A549 (cell line): ENCODE data around the gene MAP2K6. TPM values are rescaled to one million over a fixed set of nuclear protein-coding genes. Genes with fewer than 3 reads are reported as not detected.

Experiments used
- ATAC-seq, 2 experiments: fragments of 200-7000 bp in 1 of 2; fragments of >200 bp in 1 of 2; cut with Nextera tagmentation in 1 of 2; cut with Tn5 transposase in 1 of 2; 3 replicates each; pipeline versions ENCODE4 v1.8.0 to v1.9.1; 2018 to 2020; ENCODE audit warnings: mild to moderate bottlenecking in 1 of 2, moderate library complexity in 1 of 2
- CTCF ChIA-PET: fragments of 300-600 bp; sonication (Branson Sonifier 250); formaldehyde crosslinking; extraction: SDS; loops from one replicate; lab custom pipeline; 2021; ENCODE audit warnings: antibody characterized with exemption, inconsistent platforms; lab: Yijun Ruan, JAX
- POLR2A ChIA-PET: fragments of 350-600 bp; formaldehyde crosslinking; extraction: SDS; loops from one replicate; lab custom pipeline; 2021; ENCODE audit warnings: antibody characterized with exemption, inconsistent platforms; lab: Yijun Ruan, JAX
- DNase-seq, 2 experiments: peaks; one replicate each; pipeline versions ENCODE4 v3.0.0 to v3.0.0-alpha.2; 2011 to 2016; ENCODE audit warnings: low read depth in 1 of 2, low spot score in 1 of 2
- FAIRE-seq: peaks from 2 replicates; lab custom pipeline; 2011; peaks lifted over from hg19 to GRCh38; lab: Jason Lieb, UNC
- H3K27ac ChIP-seq, 2 experiments: fragments of >200 bp; sonication (Bioruptor Twin); formaldehyde crosslinking; 3 replicates each; pipeline ENCODE4 v1.5.1; 2016 to 2017
- H3K4me1 ChIP-seq: fragments of >200 bp; sonication (Bioruptor Twin); formaldehyde crosslinking; 3 replicates; pipeline ENCODE4 v1.6.1; 2016
- H3K4me2 ChIP-seq: fragments of >200 bp; sonication (Bioruptor Twin); formaldehyde crosslinking; 3 replicates; pipeline ENCODE4 v1.6.1; 2016
- H3K4me3 ChIP-seq: fragments of >200 bp; sonication (Bioruptor Twin); formaldehyde crosslinking; 3 replicates; pipeline ENCODE4 v1.5.1; 2016
- H3K9me3 ChIP-seq: fragments of >200 bp; sonication (Bioruptor Twin); formaldehyde crosslinking; 3 replicates; pipeline ENCODE4 v1.6.1; 2016
- BHLHE40 ChIP-seq: IDR thresholded peaks from 2 replicates; pipeline ENCODE4 v1.6.1; 2012; ENCODE audit warnings: low read depth, low read length, inconsistent platforms
- CBX2 ChIP-seq: fragments of 200-600 bp; sonication (generic); IDR thresholded peaks from 2 replicates; pipeline ENCODE4 v1.6.1; 2016; ENCODE audit warnings: low read depth, mild to moderate bottlenecking, borderline replicate concordance
- CBX8 ChIP-seq: fragments of 200-600 bp; sonication (generic); IDR thresholded peaks from 2 replicates; pipeline ENCODE4 v1.6.1; 2016
- CHD2 ChIP-seq: fragments of 150-350 bp; IDR thresholded peaks from 2 replicates; pipeline ENCODE4 v1.6.1; 2014; ENCODE audit warnings: low read length; ENCODE audit not compliant: partially characterized antibody
- CHD4 ChIP-seq: fragments of 200-600 bp; sonication (generic); IDR thresholded peaks from 2 replicates; pipeline ENCODE4 v1.6.1; 2016; ENCODE audit warnings: antibody characterized with exemption, mild to moderate bottlenecking, borderline replicate concordance
- EHMT2 ChIP-seq: fragments of 200-600 bp; sonication (generic); IDR thresholded peaks from 2 replicates; pipeline ENCODE4 v1.6.1; 2016; ENCODE audit warnings: antibody characterized with exemption, low read depth, mild to moderate bottlenecking, moderate library complexity
- FOSB ChIP-seq: fragments of 250-450 bp; sonication (Bioruptor Pico); IDR thresholded peaks from 2 replicates; pipeline ENCODE4 v1.5.0; 2020; ENCODE audit warnings: mild to moderate bottlenecking, moderate library complexity
- GATA3 ChIP-seq: IDR thresholded peaks from 2 replicates; pipeline ENCODE4 v1.6.1; 2012; ENCODE audit warnings: borderline replicate concordance
- HOXA7 ChIP-seq: fragments of 250-450 bp; sonication (Bioruptor Pico); IDR thresholded peaks from 2 replicates; pipeline ENCODE4 v1.5.0; 2020; ENCODE audit warnings: mild to moderate bottlenecking, moderate library complexity
- HOXB13 ChIP-seq: fragments of 250-450 bp; sonication (Bioruptor Pico); IDR thresholded peaks from 2 replicates; pipeline ENCODE4 v1.5.0; 2020; ENCODE audit warnings: low read depth, mild to moderate bottlenecking, moderate library complexity
- HOXB5 ChIP-seq: fragments of 250-450 bp; sonication (Bioruptor Pico); IDR thresholded peaks from 2 replicates; pipeline ENCODE4 v1.5.0; 2020; ENCODE audit warnings: mild to moderate bottlenecking, moderate library complexity
- JUN ChIP-seq, 2 experiments: fragments of >200 bp; sonication (Bioruptor Twin); formaldehyde crosslinking; IDR thresholded peaks; 2 replicates in 1 of 2; 3 replicates in 1 of 2; pipeline ENCODE4 v1.6.1; 2016 to 2017
- KDM1A ChIP-seq: fragments of 200-600 bp; sonication (generic); IDR thresholded peaks from 2 replicates; pipeline ENCODE4 v1.6.1; 2016; ENCODE audit warnings: low read depth, mild to moderate bottlenecking
- MAFK ChIP-seq: fragments of 450-650 bp; IDR thresholded peaks from 2 replicates; pipeline ENCODE4 v1.6.1; 2014; ENCODE audit not compliant: partially characterized antibody
- MAZ ChIP-seq: fragments of 150-350 bp; IDR thresholded peaks from 2 replicates; pipeline ENCODE4 v1.6.1; 2014; ENCODE audit warnings: antibody characterized with exemption, low read depth, low read length, borderline replicate concordance
- NFE2L2 ChIP-seq: fragments of 150-350 bp; conservative IDR thresholded peaks from 2 replicates; pipeline ENCODE4 v1.6.1; 2014; ENCODE audit warnings: low read length
- PHF8 ChIP-seq: fragments of 200-600 bp; sonication (generic); IDR thresholded peaks from 2 replicates; pipeline ENCODE4 v1.6.1; 2016; ENCODE audit warnings: low read depth, mild to moderate bottlenecking, antibody characterized with exemption, moderate library complexity, borderline replicate concordance
- RARB ChIP-seq: fragments of 250-450 bp; sonication (Bioruptor Pico); IDR thresholded peaks from 2 replicates; pipeline ENCODE4 v1.8.0; 2021; ENCODE audit warnings: mild to moderate bottlenecking, moderate library complexity
- TP53 ChIP-seq: fragments of 250-450 bp; sonication (Bioruptor Pico); IDR thresholded peaks from 2 replicates; pipeline ENCODE4 v1.5.0; 2021; ENCODE audit warnings: mild to moderate bottlenecking, moderate library complexity
- ZNF302 ChIP-seq: fragments of 250-450 bp; sonication (Bioruptor Pico); IDR thresholded peaks from 2 replicates; pipeline ENCODE4 v1.9.0; 2021; ENCODE audit warnings: inconsistent platforms, mild to moderate bottlenecking, moderate library complexity
- whole genome bisulfite sequencing: methylation state at CpG from one replicate; pipeline ENCODE4 v1.1.6; 2017; ENCODE audit errors: missing lambda C conversion rate; 5-methylcytosine and 5-hydroxymethylcytosine counted together
- polyA plus RNA-seq, 4 experiments: library from polyadenylated mRNA; depleted of rRNA in 3 of 4; stranded (reverse); fragments of >200 nt; fragmentation: RNase III in 1 of 4; extraction: RNeasy Plus Mini Kit Qiagen cat#74134 plus additional on column Dnase treatment in 1 of 4; gene quantifications; 2 replicates in 3 of 4; 3 replicates in 1 of 4; pipeline ENCODE4 v1.2.3, GENCODE V29; 2011 to 2017
- TF ChIP-seq, protein P1 (sequence below): fragments of >200 bp; sonication (Bioruptor Twin); formaldehyde crosslinking; IDR thresholded peaks from 3 replicates; pipeline ENCODE4 v1.5.1; 2016
- TF ChIP-seq, protein P2 (sequence below): fragments of >200 bp; sonication (Bioruptor Twin); formaldehyde crosslinking; IDR thresholded peaks from 3 replicates; pipeline ENCODE4 v1.6.1; 2016
- TF ChIP-seq, protein P3 (sequence below): IDR thresholded peaks from 2 replicates; pipeline ENCODE4 v1.6.1; 2012; ENCODE audit warnings: low read depth, borderline replicate concordance
- TF ChIP-seq, protein P4 (sequence below): fragments of 200-600 bp; sonication (generic); IDR thresholded peaks from 2 replicates; pipeline ENCODE4 v1.6.1; 2016; ENCODE audit warnings: antibody characterized with exemption, mild to moderate bottlenecking, moderate library complexity

Gene MAP2K6
- polyA plus RNA-seq, 2 of the 4 experiments (the other 2 are of a cell fraction) = 20.2 to 20.7 TPM

DNA sequence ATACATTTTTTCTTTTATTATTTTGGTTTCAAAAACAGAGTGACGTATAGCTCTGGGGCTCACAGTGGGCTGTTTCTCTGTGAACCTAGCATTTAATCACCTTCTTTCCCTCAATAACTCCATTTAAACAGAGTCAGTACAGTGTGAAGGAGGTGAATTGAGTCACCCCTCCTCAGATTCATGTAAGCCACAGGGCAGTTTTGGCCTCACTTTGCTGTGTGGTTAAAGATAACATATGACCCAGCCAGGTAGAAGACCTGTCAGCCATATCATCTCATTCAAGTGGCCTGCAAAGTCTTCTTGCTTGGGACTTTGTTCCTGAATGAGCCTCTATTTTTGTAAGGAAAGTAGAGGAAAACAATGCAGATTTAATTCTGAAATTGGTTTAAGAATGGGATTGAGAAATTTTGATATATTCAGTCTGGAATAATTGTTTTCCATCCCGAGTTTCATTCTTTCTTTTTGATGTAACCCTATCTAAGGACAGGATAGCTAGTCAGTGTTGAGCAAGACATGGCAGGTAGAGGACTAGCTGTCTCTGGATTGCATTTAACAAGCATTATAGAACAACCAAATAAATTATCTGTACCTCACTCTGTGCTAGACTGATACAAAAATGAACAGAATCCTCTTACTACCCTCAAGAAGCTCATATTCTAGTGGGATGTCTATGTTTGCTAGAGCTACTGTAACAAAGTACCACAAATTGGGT lies 13.1 kb downstream of the MAP2K6 start (continued):
- TF ChIP-seq, protein P1, sequence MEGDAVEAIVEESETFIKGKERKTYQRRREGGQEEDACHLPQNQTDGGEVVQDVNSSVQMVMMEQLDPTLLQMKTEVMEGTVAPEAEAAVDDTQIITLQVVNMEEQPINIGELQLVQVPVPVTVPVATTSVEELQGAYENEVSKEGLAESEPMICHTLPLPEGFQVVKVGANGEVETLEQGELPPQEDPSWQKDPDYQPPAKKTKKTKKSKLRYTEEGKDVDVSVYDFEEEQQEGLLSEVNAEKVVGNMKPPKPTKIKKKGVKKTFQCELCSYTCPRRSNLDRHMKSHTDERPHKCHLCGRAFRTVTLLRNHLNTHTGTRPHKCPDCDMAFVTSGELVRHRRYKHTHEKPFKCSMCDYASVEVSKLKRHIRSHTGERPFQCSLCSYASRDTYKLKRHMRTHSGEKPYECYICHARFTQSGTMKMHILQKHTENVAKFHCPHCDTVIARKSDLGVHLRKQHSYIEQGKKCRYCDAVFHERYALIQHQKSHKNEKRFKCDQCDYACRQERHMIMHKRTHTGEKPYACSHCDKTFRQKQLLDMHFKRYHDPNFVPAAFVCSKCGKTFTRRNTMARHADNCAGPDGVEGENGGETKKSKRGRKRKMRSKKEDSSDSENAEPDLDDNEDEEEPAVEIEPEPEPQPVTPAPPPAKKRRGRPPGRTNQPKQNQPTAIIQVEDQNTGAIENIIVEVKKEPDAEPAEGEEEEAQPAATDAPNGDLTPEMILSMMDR = no peak

DNA sequence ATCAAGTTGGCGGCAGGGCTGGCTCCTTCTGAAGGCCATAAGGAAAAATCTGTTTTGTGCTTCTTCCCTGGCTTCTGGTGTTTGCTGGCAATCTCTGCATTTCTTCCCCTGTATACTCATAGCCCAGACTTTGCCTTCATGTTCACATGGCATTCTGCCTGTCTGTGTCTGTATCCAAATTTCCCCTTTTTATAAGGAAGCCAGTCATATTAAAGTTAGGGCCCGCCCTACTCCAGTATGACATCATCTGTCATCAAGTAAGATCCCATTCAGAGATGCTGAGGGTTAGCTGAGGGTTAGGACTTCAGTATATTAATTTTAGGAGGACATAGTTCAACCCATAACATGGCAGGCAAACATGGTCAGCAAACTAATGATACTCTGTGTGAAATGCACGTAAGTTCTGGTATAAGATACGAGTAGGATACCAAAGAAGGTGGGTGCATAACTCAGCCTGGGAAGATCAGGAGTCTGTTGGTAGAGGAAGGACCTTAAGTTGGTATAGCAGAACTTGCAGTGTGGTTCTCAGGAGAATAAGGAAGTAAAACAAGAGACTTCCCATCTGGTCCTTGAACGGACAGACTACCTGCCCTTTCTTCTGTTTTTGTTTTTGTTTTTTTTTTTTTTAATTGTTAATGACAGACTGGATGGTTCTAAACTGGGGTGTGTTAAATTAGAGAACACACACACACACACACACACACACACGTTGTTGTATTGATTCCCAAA lies 13.9 kb downstream of the MAP2K6 start:
- no peak for TF ChIP-seq CBX8
- no peak for TF ChIP-seq EHMT2
- TF ChIP-seq BHLHE40 = no peak
- TF ChIP-seq MAFK = no peak
- no peak for TF ChIP-seq CBX2
- no peak for TF ChIP-seq FOSB (CRISPR knock-in tag)
- TF ChIP-seq KDM1A = no peak
- TF ChIP-seq, protein P2, sequence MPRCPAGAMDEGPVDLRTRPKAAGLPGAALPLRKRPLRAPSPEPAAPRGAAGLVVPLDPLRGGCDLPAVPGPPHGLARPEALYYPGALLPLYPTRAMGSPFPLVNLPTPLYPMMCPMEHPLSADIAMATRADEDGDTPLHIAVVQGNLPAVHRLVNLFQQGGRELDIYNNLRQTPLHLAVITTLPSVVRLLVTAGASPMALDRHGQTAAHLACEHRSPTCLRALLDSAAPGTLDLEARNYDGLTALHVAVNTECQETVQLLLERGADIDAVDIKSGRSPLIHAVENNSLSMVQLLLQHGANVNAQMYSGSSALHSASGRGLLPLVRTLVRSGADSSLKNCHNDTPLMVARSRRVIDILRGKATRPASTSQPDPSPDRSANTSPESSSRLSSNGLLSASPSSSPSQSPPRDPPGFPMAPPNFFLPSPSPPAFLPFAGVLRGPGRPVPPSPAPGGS = no peak
- TF ChIP-seq CHD4 = no peak
- TF ChIP-seq CHD2 = no peak
- TF ChIP-seq RARB (CRISPR knock-in tag) = no peak
- TF ChIP-seq, protein P3, sequence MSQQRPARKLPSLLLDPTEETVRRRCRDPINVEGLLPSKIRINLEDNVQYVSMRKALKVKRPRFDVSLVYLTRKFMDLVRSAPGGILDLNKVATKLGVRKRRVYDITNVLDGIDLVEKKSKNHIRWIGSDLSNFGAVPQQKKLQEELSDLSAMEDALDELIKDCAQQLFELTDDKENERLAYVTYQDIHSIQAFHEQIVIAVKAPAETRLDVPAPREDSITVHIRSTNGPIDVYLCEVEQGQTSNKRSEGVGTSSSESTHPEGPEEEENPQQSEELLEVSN = no peak
- TF ChIP-seq NFE2L2 = no peak
- no peak for TF ChIP-seq GATA3
- no peak for TF ChIP-seq ZNF302 (CRISPR knock-in tag)
- TF ChIP-seq HOXA7 = no peak
- Histone ChIP-seq H3K4me2 (no peak overlapping the region), H3K4me1 (no peaks in the 10 kb centered on the region), H3K27ac (no peak overlapping the region), H3K4me3 (no peak overlapping the region), H3K9me3 (no peaks in the 10 kb centered on the region)
- ChIA-PET POLR2A (no interaction called here), CTCF (interaction anchor here (1.0 to 2.0 kb wide), 4 partner anchors 23 to 98 kb away, joined by 3 to 5 read pairs (median 4); no protein-coding TSS in a partner anchor)
- ATAC-seq = no peak
- DNase-seq = no peak
- FAIRE-seq = no peak
- 84% methylated on average over 6 of the region's 6 CpGs for WGBS

DNA sequence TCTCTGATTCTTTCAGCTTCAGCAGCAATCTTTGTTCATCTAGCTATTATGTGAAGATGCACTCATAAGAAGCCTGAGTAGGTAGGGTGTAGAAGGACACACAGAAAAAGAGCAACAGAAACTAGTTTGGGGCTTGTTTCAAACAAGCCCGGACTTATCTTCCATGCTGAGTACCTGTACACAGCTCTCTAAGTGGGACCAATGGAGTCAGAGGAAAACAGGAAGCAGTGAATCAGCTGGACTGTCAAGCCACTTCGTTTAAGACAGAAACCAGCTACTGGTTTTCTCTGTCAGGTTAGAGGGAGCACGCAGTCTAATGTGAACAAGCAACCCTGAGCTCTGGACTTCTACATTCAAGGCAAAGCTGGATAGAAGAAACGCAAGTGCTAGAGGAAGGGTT lies 16.0 kb downstream of the MAP2K6 start:
- ATAC-seq (no peak), FAIRE-seq (no peak), DNase-seq (no peak)
- no peak overlapping the region for H3K4me3 ChIP-seq
- peaks cover 5% of the 10 kb centered on the region; the same call in 1 of the 3 replicates for H3K4me1 ChIP-seq
- TF ChIP-seq PHF8 (no peak), HOXB5 (CRISPR knock-in tag) (no peak), MAZ (no peak), JUN (IDR thresholded peaks at IDR 0.05) (no peak), FOSB (CRISPR knock-in tag) (no peak), ZNF302 (CRISPR knock-in tag) (no peak), TP53 (CRISPR knock-in tag) (no peak), HOXB13 (CRISPR knock-in tag) (no peak)
- TF ChIP-seq, protein P2 = no peak
- TF ChIP-seq, protein P4, sequence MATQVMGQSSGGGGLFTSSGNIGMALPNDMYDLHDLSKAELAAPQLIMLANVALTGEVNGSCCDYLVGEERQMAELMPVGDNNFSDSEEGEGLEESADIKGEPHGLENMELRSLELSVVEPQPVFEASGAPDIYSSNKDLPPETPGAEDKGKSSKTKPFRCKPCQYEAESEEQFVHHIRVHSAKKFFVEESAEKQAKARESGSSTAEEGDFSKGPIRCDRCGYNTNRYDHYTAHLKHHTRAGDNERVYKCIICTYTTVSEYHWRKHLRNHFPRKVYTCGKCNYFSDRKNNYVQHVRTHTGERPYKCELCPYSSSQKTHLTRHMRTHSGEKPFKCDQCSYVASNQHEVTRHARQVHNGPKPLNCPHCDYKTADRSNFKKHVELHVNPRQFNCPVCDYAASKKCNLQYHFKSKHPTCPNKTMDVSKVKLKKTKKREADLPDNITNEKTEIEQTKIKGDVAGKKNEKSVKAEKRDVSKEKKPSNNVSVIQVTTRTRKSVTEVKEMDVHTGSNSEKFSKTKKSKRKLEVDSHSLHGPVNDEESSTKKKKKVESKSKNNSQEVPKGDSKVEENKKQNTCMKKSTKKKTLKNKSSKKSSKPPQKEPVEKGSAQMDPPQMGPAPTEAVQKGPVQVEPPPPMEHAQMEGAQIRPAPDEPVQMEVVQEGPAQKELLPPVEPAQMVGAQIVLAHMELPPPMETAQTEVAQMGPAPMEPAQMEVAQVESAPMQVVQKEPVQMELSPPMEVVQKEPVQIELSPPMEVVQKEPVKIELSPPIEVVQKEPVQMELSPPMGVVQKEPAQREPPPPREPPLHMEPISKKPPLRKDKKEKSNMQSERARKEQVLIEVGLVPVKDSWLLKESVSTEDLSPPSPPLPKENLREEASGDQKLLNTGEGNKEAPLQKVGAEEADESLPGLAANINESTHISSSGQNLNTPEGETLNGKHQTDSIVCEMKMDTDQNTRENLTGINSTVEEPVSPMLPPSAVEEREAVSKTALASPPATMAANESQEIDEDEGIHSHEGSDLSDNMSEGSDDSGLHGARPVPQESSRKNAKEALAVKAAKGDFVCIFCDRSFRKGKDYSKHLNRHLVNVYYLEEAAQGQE = no peak
- POLR2A ChIA-PET = no interaction called here
- WGBS = 77% methylated on average over 4 of the region's 4 CpGs
- H3K27ac ChIP-seq = peak overlapping the region in 1 of 2 experiments; percentile 40; a peak in 3 of 6 replicates
- CTCF ChIA-PET = interaction anchor here (0.5 to 1.9 kb wide), 5 partner anchors 9 to 65 kb away, joined by 3 to 4 read pairs (median 3); no protein-coding TSS in a partner anchor
- H3K4me2 ChIP-seq = no peak overlapping the region
- no peaks in the 10 kb centered on the region for H3K9me3 ChIP-seq
